Esophagus squamous epithelium (tissue), 5 donors: Measurements from ENCODE around the gene IDE. TPM values are rescaled to one million over a fixed set of nuclear protein-coding genes. Genes with fewer than 3 reads are reported as not detected.

ENCODE experiments used
- DNase-seq: peaks from one replicate; lab custom pipeline; 2025; lab: John Stamatoyannopoulos, UW
- H3K27ac ChIP-seq, 4 donors: fragments of 200-600 bp; sonication (generic); one replicate each; pipeline ENCODE4 v1.5.1; 2016 to 2019; ENCODE audit warnings: mild to moderate bottlenecking in 1 of 4
- H3K27me3 ChIP-seq, 4 donors: fragments of 200-600 bp; sonication (generic); 1 replicate in 3 of 4; 2 replicates in 1 of 4; pipeline versions ENCODE4 v1.5.1 to v1.6.0; 2017 to 2021; ENCODE audit warnings: antibody characterized with exemption in 1 of 4
- H3K36me3 ChIP-seq, 3 donors: fragments of 200-600 bp; sonication (generic); one replicate each; pipeline ENCODE4 v1.5.1; 2016 to 2019
- H3K4me1 ChIP-seq, 3 donors: fragments of 200-600 bp; sonication (generic); one replicate each; pipeline ENCODE4 v1.5.1; 2017 to 2019
- H3K4me3 ChIP-seq, 4 donors: fragments of 200-600 bp; sonication (generic); 1 replicate in 3 of 4; 2 replicates in 1 of 4; pipeline ENCODE4 v1.5.1; 2016 to 2019; ENCODE audit warnings: mild to moderate bottlenecking in 2 of 4, moderate library complexity in 1 of 4
- H3K9me3 ChIP-seq, 3 donors: fragments of 200-600 bp; sonication (generic); one replicate each; pipeline ENCODE4 v1.5.1; 2016 to 2019
- CTCF ChIP-seq, 6 experiments: fragments of 450-650 bp in 4 of 6; fragments of 200-600 bp in 2 of 6; sonication (generic) in 2 of 6; IDR thresholded peaks; one replicate each; pipeline ENCODE4 v1.5.1; 2016 to 2019; ENCODE audit warnings: antibody characterized with exemption in 6 of 6, mild to moderate bottlenecking in 4 of 6, moderate library complexity in 4 of 6
- POLR2A ChIP-seq, 4 donors: fragments of 450-650 bp; IDR thresholded peaks; one replicate each; pipeline ENCODE4 v1.6.1; 2017; ENCODE audit warnings: antibody characterized with exemption in 4 of 4, mild to moderate bottlenecking in 4 of 4, moderate library complexity in 3 of 4
- WGBS, 2 donors: methylation state at CpG; one replicate each; pipeline ENCODE4 v1.1.5; 2018; 5-methylcytosine and 5-hydroxymethylcytosine counted together
- intact Hi-C: fragments of 100-400 bp; cut with DNase I; formaldehyde crosslinking; loops from one replicate; pipeline ENCODE4 v1.15.0; 2022
- total RNA-seq, 4 donors: library from RNA; depleted of rRNA; stranded (reverse); fragments of >200 nt; gene quantifications; one replicate each; pipeline ENCODE4 v1.1.0, GENCODE V29; 2016
- donor health status: DM: yes; HTN: yes; CAD: no.

Gene IDE
- total RNA-seq, 4 donors from 2014 or later: 26.7 to 36.8 (median 29.5) TPM

- Histone ChIP-seq H3K27me3 (no peaks in the 10 kb centered on the region), H3K4me3 (no peak overlapping the region), H3K4me1 (peaks cover under 1 to 19% (median 4%) of the 10 kb centered on the region in 3 donors), H3K9me3 (no peaks in the 10 kb centered on the region), H3K27ac (no peak overlapping the region), H3K36me3 (peaks cover 7 to 62% (median 8%) of the 10 kb centered on the region in 3 donors)
- TF ChIP-seq POLR2A (IDR thresholded peaks at IDR 0.05) (no peak), CTCF (IDR thresholded peaks at IDR 0.05) (no peak)
- intact Hi-C loops: no loop called here
- DNase-seq: no peak
These were observed 11.5 kb downstream of the IDE start for GRCh38 chr10:92562424-92562823.

GRCh38 chr10:92559046-92559445 is 14.8 kb downstream of the IDE start:
- Histone ChIP-seq H3K4me1 (peaks cover 0 to 8% (median 0%) of the 10 kb centered on the region in 3 donors), H3K27me3 (no peaks in the 10 kb centered on the region), H3K9me3 (peaks cover 0 to 8% (median 4%) of the 10 kb centered on the region in 3 donors), H3K36me3 (peaks cover 12 to 77% (median 14%) of the 10 kb centered on the region in 3 donors), H3K27ac (no peak overlapping the region), H3K4me3 (no peak overlapping the region)
- 81 to 87% methylated on average over 4 of the region's 4 CpGs for WGBS, 2 donors
- intact Hi-C loops: no loop called here
- no peak for TF ChIP-seq CTCF (IDR thresholded peaks at IDR 0.05)
- TF ChIP-seq POLR2A (IDR thresholded peaks at IDR 0.05): no peak
- DNase-seq: no peak

- WGBS, 2 donors: 93 to 100% methylated on average over 2 of the region's 2 CpGs
- Histone ChIP-seq H3K4me3 (no peak overlapping the region), H3K27ac (no peak overlapping the region), H3K27me3 (no peaks in the 10 kb centered on the region), H3K36me3 (peaks cover 9 to 90% (median 12%) of the 10 kb centered on the region in 3 donors), H3K4me1 (no peaks in the 10 kb centered on the region), H3K9me3 (peaks cover 0 to 19% (median 6%) of the 10 kb centered on the region in 3 donors)
- intact Hi-C loops: no loop called here
- DNase-seq: no peak
- TF ChIP-seq CTCF (IDR thresholded peaks at IDR 0.05) (no peak), POLR2A (IDR thresholded peaks at IDR 0.05) (no peak)
These were observed 19.9 kb downstream of the IDE start for GRCh38 chr10:92553959-92554358.

- Histone ChIP-seq H3K9me3 (peaks cover 0 to 19% (median 6%) of the 10 kb centered on the region in 3 donors), H3K4me3 (no peak overlapping the region), H3K27ac (no peak overlapping the region), H3K27me3 (no peaks in the 10 kb centered on the region), H3K4me1 (no peaks in the 10 kb centered on the region), H3K36me3 (peaks cover 4 to 85% (median 9%) of the 10 kb centered on the region in 3 donors)
- TF ChIP-seq POLR2A (IDR thresholded peaks at IDR 0.05) (no peak), CTCF (IDR thresholded peaks at IDR 0.05) (peak in 2 of 6 experiments; percentile 11 to 12)
- intact Hi-C loops: no loop called here
- WGBS, 2 donors: 92 to 94% methylated on average over 5 of the region's 5 CpGs
- DNase-seq: no peak
These were observed 21.6 kb downstream of the IDE start for GRCh38 chr10:92552310-92552709.

GRCh38 chr10:92550924-92551323 is 23.0 kb downstream of the IDE start:
- Histone ChIP-seq H3K4me1 (no peaks in the 10 kb centered on the region), H3K4me3 (no peak overlapping the region), H3K27ac (no peak overlapping the region), H3K36me3 (peaks cover 4 to 71% (median 9%) of the 10 kb centered on the region in 3 donors), H3K9me3 (peaks cover 0 to 19% (median 6%) of the 10 kb centered on the region in 3 donors), H3K27me3 (no peaks in the 10 kb centered on the region)
- intact Hi-C loops: no loop called here
- TF ChIP-seq CTCF (IDR thresholded peaks at IDR 0.05) (no peak), POLR2A (IDR thresholded peaks at IDR 0.05) (no peak)
- DNase-seq: no peak
- WGBS, 2 donors: 38 to 71% methylated on average over 2 of the region's 2 CpGs
